H1 (cell line): ENCODE results near the gene RAI14. TPM values are rescaled to one million over a fixed set of nuclear protein-coding genes. Genes with fewer than 3 reads are reported as not detected.

Source experiments
- CBX5 ChIP-seq: fragments of 300-800, 300-1000 bp; sonication (generic); IDR thresholded peaks from 2 replicates; pipeline ENCODE4 v1.7.1; 2016; ENCODE audit warnings: antibody characterized with exemption, low read length, low read depth
- CHD7 ChIP-seq: fragments of 300-600 bp; sonication (generic); IDR thresholded peaks from 2 replicates; pipeline ENCODE4 v1.7.1; 2012; ENCODE audit warnings: low read length, moderate library complexity, mild to moderate bottlenecking, inconsistent platforms; ENCODE audit not compliant: insufficient replicate concordance
- CTBP2 ChIP-seq: IDR thresholded peaks from 2 replicates; pipeline ENCODE4 v1.7.0; 2011; ENCODE audit warnings: borderline replicate concordance, mild to moderate bottlenecking, moderate library complexity, mixed read lengths, low read length; ENCODE audit not compliant: insufficient read depth, insufficient read length
- EP300 ChIP-seq, 2 experiments: IDR thresholded peaks; 1 replicate in 1 of 2; 2 replicates in 1 of 2; pipeline ENCODE4 v1.6.1; 2011 to 2012; ENCODE audit warnings: low read depth in 2 of 2, low read length in 2 of 2, mild to moderate bottlenecking in 2 of 2, borderline replicate concordance in 1 of 2, inconsistent platforms in 1 of 2, moderate library complexity in 1 of 2
- NRF1 ChIP-seq: IDR thresholded peaks from 2 replicates; pipeline ENCODE4 v1.6.1; 2011; ENCODE audit warnings: mild to moderate bottlenecking, low read depth, low read length, improper control_type of control experiment
- SAP30 ChIP-seq: fragments of 300-600 bp; sonication (generic); IDR thresholded peaks from 2 replicates; pipeline ENCODE4 v1.7.1; 2012; ENCODE audit warnings: low read length, moderate library complexity, mild to moderate bottlenecking, inconsistent platforms; ENCODE audit not compliant: insufficient read depth, insufficient replicate concordance
- SIN3A ChIP-seq, 2 experiments: IDR thresholded peaks in 1 of 2; conservative IDR thresholded peaks in 1 of 2; 2 replicates each; pipeline ENCODE4 v1.6.1; 2011 to 2012; ENCODE audit warnings: low read length in 2 of 2, improper control_type of control experiment in 1 of 2, low read depth in 1 of 2, mild to moderate bottlenecking in 1 of 2
- SIX5 ChIP-seq: IDR thresholded peaks from 2 replicates; pipeline ENCODE4 v1.6.1; 2011; ENCODE audit warnings: mild to moderate bottlenecking, low read depth, low read length
- SP1 ChIP-seq: IDR thresholded peaks from 2 replicates; pipeline ENCODE4 v1.6.1; 2011; ENCODE audit warnings: low read depth, low read length
- TBP ChIP-seq: IDR thresholded peaks from 2 replicates; pipeline ENCODE4 v1.6.1; 2011; ENCODE audit warnings: low read depth, low read length, improper control_type of control experiment
- polyA plus RNA-seq, 7 experiments: library from polyadenylated mRNA; depleted of rRNA in 3 of 7; stranded (reverse) in 5 of 7; unstranded in 2 of 7; fragments of >200 nt in 5 of 7; fragments of 200-250 nt in 2 of 7; gene quantifications; 1 replicate in 5 of 7; 2 replicates in 1 of 7; 4 replicates in 1 of 7; pipeline versions ENCODE4 v1.2.1 to v1.2.3, GENCODE V29; 2011 to 2013; ENCODE audit warnings: missing spikeins in 2 of 7, mixed read lengths in 2 of 7
- total RNA-seq: library from RNA; stranded (reverse); fragmentation: NEBNext Ultra II Directional; extraction: Animal tissue kit (Norgen Biotek cat#: 25700); gene quantifications from 2 replicates; pipeline ENCODE4 v1.2.1, GENCODE V29; 2021

RAI14 gene
- total and polyA plus RNA-seq, 2 of the 8 experiments (the other 6 are each of a cell fraction or from before 2014, with no cell fraction given), result 48.4 to 210 TPM

DNA sequence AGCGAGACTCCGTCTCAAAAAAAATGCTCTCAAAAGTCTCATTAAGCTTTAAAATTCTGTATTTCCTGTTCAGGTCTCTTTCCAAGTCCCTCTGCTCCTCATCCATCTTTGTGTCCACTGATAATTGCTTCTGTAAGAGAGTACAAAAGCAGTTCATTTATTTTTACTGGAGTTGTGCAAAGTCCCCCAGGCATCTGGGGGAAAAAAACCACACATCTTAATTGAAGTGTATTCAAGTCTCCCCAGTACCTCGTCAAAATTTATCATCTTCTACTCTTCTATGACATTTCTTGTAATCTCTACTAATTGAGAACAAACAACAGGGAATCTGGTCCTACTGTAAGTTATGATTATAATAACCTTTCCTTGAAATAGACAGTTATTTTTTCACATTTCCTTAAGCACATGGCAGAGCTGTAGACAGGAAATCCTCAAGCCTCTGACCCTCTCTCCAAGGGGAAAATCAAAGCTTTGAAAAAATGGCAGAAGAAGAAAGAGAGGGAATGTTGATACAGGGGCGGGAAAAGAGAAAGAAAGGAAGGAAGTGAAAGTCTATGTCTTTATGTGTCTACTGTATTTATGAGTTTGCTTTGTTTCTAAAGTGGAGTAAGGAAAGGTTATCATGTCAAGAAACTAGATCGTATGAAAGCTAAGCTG is 51.5 kb downstream of the RAI14 start (continued):
- TF ChIP-seq CHD7 (no peak), SIX5 (no peak), CBX5 (no peak), EP300 (IDR thresholded peaks at IDR 0.05; ENCODE audit: borderline replicate concordance in 1 of 2, low read depth in 2 of 2, low read length in 2 of 2) (no peak), SIN3A (conservative IDR thresholded peaks at IDR 0.05 in 1 of 2, IDR thresholded peaks at IDR 0.05 in 1 of 2; ENCODE audit: low read depth in 1 of 2, low read length in 2 of 2) (no peak), NRF1 (no peak), TBP (no peak), SAP30 (no peak), SP1 (no peak), CTBP2 (no peak)
